Osteoblast (primary cell): ENCODE data around the gene GNB3. TPM values are rescaled to one million over a fixed set of nuclear protein-coding genes. Genes with fewer than 3 reads are reported as not detected.
A peak's percentile ranks its signal among the peaks of the same experiment; 100 is the strongest.

Experiments
- DNase-seq: peaks from one replicate; pipeline ENCODE4 v3.0.0; 2011; ENCODE audit warnings: low spot score, mixed read lengths; ENCODE audit not compliant: insufficient read length; ENCODE audit errors: missing footprints
- H2AFZ ChIP-seq: 2 replicates; pipeline ENCODE4 v1.6.0; 2011; ENCODE audit warnings: mild to moderate bottlenecking, low read length
- H3K27ac ChIP-seq: 2 replicates; pipeline ENCODE4 v1.5.1; 2011; ENCODE audit warnings: mild to moderate bottlenecking, low read depth, low read length, moderate library complexity
- H3K27me3 ChIP-seq: 2 replicates; pipeline ENCODE4 v1.6.0; 2012; ENCODE audit warnings: mild to moderate bottlenecking, control low read depth, inconsistent platforms, low read length, moderate library complexity; ENCODE audit not compliant: insufficient read depth
- H3K36me3 ChIP-seq: 2 replicates; pipeline ENCODE4 v1.5.1; 2011; ENCODE audit warnings: mild to moderate bottlenecking, low read length, control low read depth, moderate library complexity; ENCODE audit not compliant: insufficient read depth
- H3K4me1 ChIP-seq: 2 replicates; pipeline ENCODE4 v1.5.1; 2011; ENCODE audit warnings: mild to moderate bottlenecking, low read length, control low read depth, moderate library complexity; ENCODE audit not compliant: insufficient read depth
- H3K4me2 ChIP-seq: 2 replicates; pipeline ENCODE4 v1.6.0; 2011; ENCODE audit warnings: mild to moderate bottlenecking, low read length; ENCODE audit not compliant: insufficient read depth
- H3K4me3 ChIP-seq: fragments of 200-600 bp; sonication (generic); 3 replicates; pipeline ENCODE4 v1.5.1; 2012; ENCODE audit warnings: mild to moderate bottlenecking, low read length, inconsistent platforms; ENCODE audit not compliant: insufficient read depth
- H3K79me2 ChIP-seq: 2 replicates; pipeline ENCODE4 v1.6.0; 2012; ENCODE audit warnings: mild to moderate bottlenecking, low read length, control low read depth, inconsistent platforms; ENCODE audit not compliant: insufficient read depth
- H3K9me3 ChIP-seq: 2 replicates; pipeline ENCODE4 v1.5.1; 2011; ENCODE audit warnings: low read depth, low read length, control low read depth
- H4K20me1 ChIP-seq: 2 replicates; pipeline ENCODE4 v1.6.0; 2012; ENCODE audit warnings: mild to moderate bottlenecking, low read length, control low read depth; ENCODE audit not compliant: insufficient read depth
- CTCF ChIP-seq: IDR thresholded peaks from 2 replicates; pipeline ENCODE4 v1.5.1; 2011; ENCODE audit warnings: mild to moderate bottlenecking, low read depth, low read length, moderate library complexity; ENCODE audit errors: extremely low read depth
- total RNA-seq: library from RNA; depleted of rRNA; stranded (reverse); fragments of >200 nt; gene quantifications from 2 replicates; pipeline ENCODE4 v1.2.3, GENCODE V29; 2012

Gene GNB3
- total RNA-seq, 1 donor = 1.4 TPM

GRCh38 chr12:6851921-6852650 lies 11.4 kb downstream of the GNB3 start, which contains the start of gene USP5:
Gene USP5 (plus strand): TSS chr12:6852150. CDS start chr12:6852180, 30 bp downstream.
- H3K36me3 ChIP-seq = peaks cover 50% of the 10 kb centered on the region
- H3K4me2 ChIP-seq = peak within 1 kb of the TSS; percentile 99
- DNase-seq = peak; percentile 99
- H3K9me3 ChIP-seq = no peaks in the 10 kb centered on the region
- peak within 1 kb of the TSS; percentile 84 for H3K4me3 ChIP-seq
- H3K4me1 ChIP-seq = peaks cover 26% of the 10 kb centered on the region
- peaks cover 63% of the 10 kb centered on the region for H3K79me2 ChIP-seq
- TF ChIP-seq CTCF = no peak
- H4K20me1 ChIP-seq = peaks cover 3% of the 10 kb centered on the region
- peak within 1 kb of the TSS; percentile 90 for H3K27ac ChIP-seq
- no peaks in the 10 kb centered on the region for H3K27me3 ChIP-seq
- H2AFZ ChIP-seq = peak within 1 kb of the TSS; percentile 95

GRCh38 chr12:6852651-6853354 lies 12.1 kb downstream of the GNB3 start:
- H2AFZ ChIP-seq = peak overlapping the region; percentile 77
- H3K27me3 ChIP-seq = no peaks in the 10 kb centered on the region
- DNase-seq = peak; percentile 95
- H3K9me3 ChIP-seq = no peaks in the 10 kb centered on the region
- peak overlapping the region; percentile 97 for H3K4me2 ChIP-seq
- peaks cover 61% of the 10 kb centered on the region for H3K79me2 ChIP-seq
- H3K27ac ChIP-seq = peak overlapping the region; percentile 90
- peaks cover 3% of the 10 kb centered on the region for H4K20me1 ChIP-seq
- peaks cover 50% of the 10 kb centered on the region for H3K36me3 ChIP-seq
- peaks cover 26% of the 10 kb centered on the region for H3K4me1 ChIP-seq
- no peak for TF ChIP-seq CTCF
- H3K4me3 ChIP-seq = peak overlapping the region; percentile 84

- Histone ChIP-seq H3K4me1 (peaks cover 26% of the 10 kb centered on the region), H4K20me1 (peaks cover 3% of the 10 kb centered on the region), H3K27me3 (no peaks in the 10 kb centered on the region), H3K27ac (peak overlapping the region; percentile 90), H3K9me3 (no peaks in the 10 kb centered on the region), H3K36me3 (peaks cover 51% of the 10 kb centered on the region), H3K4me3 (peak overlapping the region; percentile 84), H2AFZ (no peak overlapping the region), H3K79me2 (peaks cover 56% of the 10 kb centered on the region), H3K4me2 (peak overlapping the region; percentile 97)
- no peak for TF ChIP-seq CTCF
- peak; percentile 66 for DNase-seq
These were observed 12.9 kb downstream of the GNB3 start for GRCh38 chr12:6853626-6854025.

GRCh38 chr12:6854036-6854435 lies 13.3 kb downstream of the GNB3 start:
- Histone ChIP-seq H3K9me3 (no peaks in the 10 kb centered on the region), H3K79me2 (peaks cover 52% of the 10 kb centered on the region), H3K4me2 (peak overlapping the region; percentile 97), H3K27me3 (no peaks in the 10 kb centered on the region), H3K36me3 (peaks cover 51% of the 10 kb centered on the region), H2AFZ (no peak overlapping the region), H3K4me3 (no peak overlapping the region), H3K4me1 (peaks cover 26% of the 10 kb centered on the region), H3K27ac (peak overlapping the region; percentile 90), H4K20me1 (peaks cover 3% of the 10 kb centered on the region)
- no peak for TF ChIP-seq CTCF
- peak; percentile 34 for DNase-seq
